Tibial nerve (tissue), 4 donors: Measurements from ENCODE around the gene BBIP1. TPM values are rescaled to one million over a fixed set of nuclear protein-coding genes. Genes with fewer than 3 reads are reported as not detected.
A peak's percentile ranks its signal among the peaks of the same experiment; 100 is the strongest.

Source experiments
- DNase-seq, 2 donors: peaks; one replicate each; pipeline ENCODE4 v3.0.0-alpha.2; 2019; ENCODE audit warnings: low spot score in 2 of 2
- H3K27ac ChIP-seq, 4 donors: fragments of 200-600 bp; sonication (generic) in 3 of 4; one replicate each; pipeline ENCODE4 v1.5.1; 2017 to 2019; ENCODE audit warnings: mild to moderate bottlenecking in 1 of 4
- H3K27me3 ChIP-seq, 2 donors: fragments of 200-600 bp; sonication (generic) in 1 of 2; one replicate each; pipeline versions ENCODE4 v1.5.1 to v1.6.0; 2017 to 2019
- H3K36me3 ChIP-seq, 3 donors: fragments of 200-600 bp; sonication (generic); one replicate each; pipeline ENCODE4 v1.5.1; 2018 to 2019
- H3K4me1 ChIP-seq, 4 donors: fragments of 200-600 bp; sonication (generic) in 3 of 4; one replicate each; pipeline ENCODE4 v1.5.1; 2017 to 2019
- H3K4me3 ChIP-seq, 4 donors: fragments of 200-600 bp; sonication (generic) in 3 of 4; one replicate each; pipeline ENCODE4 v1.5.1; 2017 to 2019; ENCODE audit warnings: mild to moderate bottlenecking in 1 of 4, moderate library complexity in 1 of 4
- H3K9me3 ChIP-seq, 4 donors: fragments of 200-600 bp; sonication (generic) in 3 of 4; one replicate each; pipeline ENCODE4 v1.5.1; 2017 to 2019
- CTCF ChIP-seq, 5 experiments: fragments of 200-600 bp in 3 of 5; fragments of 450-650 bp in 2 of 5; sonication (generic) in 3 of 5; IDR thresholded peaks; one replicate each; pipeline ENCODE4 v1.5.1; 2016 to 2019; ENCODE audit warnings: antibody characterized with exemption in 5 of 5, mild to moderate bottlenecking in 3 of 5, moderate library complexity in 2 of 5
- EP300 ChIP-seq, 2 donors: sonication (generic); formaldehyde crosslinking; IDR thresholded peaks; one replicate each; pipeline ENCODE4 v1.6.1; 2017; ENCODE audit warnings: antibody characterized with exemption in 2 of 2, mild to moderate bottlenecking in 1 of 2
- POLR2A ChIP-seq, 2 donors: fragments of 450-650 bp; IDR thresholded peaks; one replicate each; pipeline ENCODE4 v1.6.1; 2017; ENCODE audit warnings: antibody characterized with exemption in 2 of 2, mild to moderate bottlenecking in 2 of 2, moderate library complexity in 2 of 2
- WGBS, 2 donors: methylation state at CpG; one replicate each; pipeline ENCODE4 v1.1.5; 2018; 5-methylcytosine and 5-hydroxymethylcytosine counted together
- total RNA-seq, 4 donors: library from RNA; depleted of rRNA; stranded (reverse); fragments of >200 nt; gene quantifications; one replicate each; pipeline ENCODE4 v1.1.0, GENCODE V29; 2016

The BBIP1 gene
- total RNA-seq, 4 donors from 2014 or later, result 25.2 to 37.0 (median 33.9) TPM

GRCh38 chr10:110957606-110958005, 38.6 kb upstream of the BBIP1 start:
- TF ChIP-seq EP300 (IDR thresholded peaks at IDR 0.05), result no peak
- TF ChIP-seq POLR2A (IDR thresholded peaks at IDR 0.05), result no peak
- TF ChIP-seq CTCF (IDR thresholded peaks at IDR 0.05), result no peak
- H3K27ac ChIP-seq, result no peak overlapping the region
- H3K4me3 ChIP-seq, result no peak overlapping the region
- H3K27me3 ChIP-seq, result no peaks in the 10 kb centered on the region
- no peaks in the 10 kb centered on the region for H3K9me3 ChIP-seq
- DNase-seq, result no peak
- peaks cover 0 to 2% (median 0%) of the 10 kb centered on the region in 3 donors for H3K36me3 ChIP-seq
- 70 to 75% methylated on average over 1 of the region's 1 CpG for WGBS, 2 donors
- peaks cover 0 to 29% (median 0%) of the 10 kb centered on the region in 4 donors for H3K4me1 ChIP-seq

- Histone ChIP-seq H3K4me3 (no peak overlapping the region), H3K4me1 (peaks cover 0 to under 1% (median 0%) of the 10 kb centered on the region in 4 donors), H3K9me3 (no peaks in the 10 kb centered on the region), H3K27me3 (no peaks in the 10 kb centered on the region), H3K36me3 (peaks cover 0 to 21% (median 0%) of the 10 kb centered on the region in 3 donors), H3K27ac (no peak overlapping the region)
- no peak for DNase-seq
- TF ChIP-seq EP300 (IDR thresholded peaks at IDR 0.05) (no peak), CTCF (IDR thresholded peaks at IDR 0.05) (no peak), POLR2A (IDR thresholded peaks at IDR 0.05) (no peak)
- 93 to 96% methylated on average over 4 of the region's 4 CpGs for WGBS, 2 donors
These were observed 32.4 kb upstream of the BBIP1 start for GRCh38 chr10:110951381-110951780.

GRCh38 chr10:110947061-110947595, 28.1 kb upstream of the BBIP1 start:
- Histone ChIP-seq H3K4me3 (no peak overlapping the region), H3K4me1 (peaks cover 0 to 15% (median 0%) of the 10 kb centered on the region in 4 donors), H3K27me3 (no peaks in the 10 kb centered on the region), H3K9me3 (peaks cover 0 to 4% (median 2%) of the 10 kb centered on the region in 4 donors), H3K27ac (no peak overlapping the region), H3K36me3 (peaks cover 0 to 26% (median 0%) of the 10 kb centered on the region in 3 donors)
- 71 to 74% methylated on average over 4 of the region's 4 CpGs for WGBS, 2 donors
- no peak for DNase-seq
- no peak for TF ChIP-seq CTCF (IDR thresholded peaks at IDR 0.05)
- TF ChIP-seq POLR2A (IDR thresholded peaks at IDR 0.05), result no peak
- TF ChIP-seq EP300 (IDR thresholded peaks at IDR 0.05), result no peak

- Histone ChIP-seq H3K4me1 (peaks cover 0 to 15% (median 0%) of the 10 kb centered on the region in 4 donors), H3K4me3 (no peak overlapping the region), H3K36me3 (peaks cover 0 to 22% (median 0%) of the 10 kb centered on the region in 3 donors), H3K27ac (no peak overlapping the region), H3K27me3 (no peaks in the 10 kb centered on the region), H3K9me3 (peaks cover 0 to 4% (median 2%) of the 10 kb centered on the region in 4 donors)
- DNase-seq, result no peak
- WGBS, 2 donors, result 85 to 96% methylated on average over 1 of the region's 1 CpG
- TF ChIP-seq POLR2A (IDR thresholded peaks at IDR 0.05), result no peak
- no peak for TF ChIP-seq EP300 (IDR thresholded peaks at IDR 0.05)
- no peak for TF ChIP-seq CTCF (IDR thresholded peaks at IDR 0.05)
These were observed 27.5 kb upstream of the BBIP1 start for GRCh38 chr10:110946496-110946895.

GRCh38 chr10:110944792-110945396, 25.9 kb upstream of the BBIP1 start:
- Histone ChIP-seq H3K4me3 (no peak overlapping the region), H3K36me3 (peaks cover 0 to 27% (median 0%) of the 10 kb centered on the region in 3 donors), H3K9me3 (peaks cover 0 to 4% (median 2%) of the 10 kb centered on the region in 4 donors), H3K27ac (no peak overlapping the region), H3K27me3 (no peaks in the 10 kb centered on the region), H3K4me1 (peaks cover 0 to 15% (median 0%) of the 10 kb centered on the region in 4 donors)
- 59 to 62% methylated on average over 5 of the region's 5 CpGs for WGBS, 2 donors
- no peak for DNase-seq
- no peak for TF ChIP-seq POLR2A (IDR thresholded peaks at IDR 0.05)
- TF ChIP-seq EP300 (IDR thresholded peaks at IDR 0.05), result peak in 1 of 2 donors; percentile 18
